ENCODE data around the gene RPTOR.

Gene RPTOR

DNA sequence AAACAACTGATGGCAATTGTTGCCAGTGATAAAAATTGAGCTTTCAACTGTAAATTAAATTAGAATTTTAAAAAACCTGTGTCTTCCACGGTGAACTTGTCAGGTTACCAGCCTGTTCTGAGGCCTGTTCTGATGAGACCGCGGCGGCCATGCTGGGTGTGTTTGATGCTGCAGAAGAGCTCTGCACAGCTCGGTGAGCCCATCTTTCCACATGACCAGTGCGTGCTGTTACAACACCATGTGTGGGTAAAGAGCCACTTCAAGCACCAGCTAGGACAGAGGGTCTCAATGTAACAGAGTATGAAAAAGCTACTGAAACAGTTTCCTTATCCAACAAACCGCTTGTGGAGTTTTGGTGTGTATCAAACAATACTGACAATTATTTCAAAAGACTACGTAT is 48.5 kb downstream of the RPTOR start:
- no peak for DNase-seq

DNA sequence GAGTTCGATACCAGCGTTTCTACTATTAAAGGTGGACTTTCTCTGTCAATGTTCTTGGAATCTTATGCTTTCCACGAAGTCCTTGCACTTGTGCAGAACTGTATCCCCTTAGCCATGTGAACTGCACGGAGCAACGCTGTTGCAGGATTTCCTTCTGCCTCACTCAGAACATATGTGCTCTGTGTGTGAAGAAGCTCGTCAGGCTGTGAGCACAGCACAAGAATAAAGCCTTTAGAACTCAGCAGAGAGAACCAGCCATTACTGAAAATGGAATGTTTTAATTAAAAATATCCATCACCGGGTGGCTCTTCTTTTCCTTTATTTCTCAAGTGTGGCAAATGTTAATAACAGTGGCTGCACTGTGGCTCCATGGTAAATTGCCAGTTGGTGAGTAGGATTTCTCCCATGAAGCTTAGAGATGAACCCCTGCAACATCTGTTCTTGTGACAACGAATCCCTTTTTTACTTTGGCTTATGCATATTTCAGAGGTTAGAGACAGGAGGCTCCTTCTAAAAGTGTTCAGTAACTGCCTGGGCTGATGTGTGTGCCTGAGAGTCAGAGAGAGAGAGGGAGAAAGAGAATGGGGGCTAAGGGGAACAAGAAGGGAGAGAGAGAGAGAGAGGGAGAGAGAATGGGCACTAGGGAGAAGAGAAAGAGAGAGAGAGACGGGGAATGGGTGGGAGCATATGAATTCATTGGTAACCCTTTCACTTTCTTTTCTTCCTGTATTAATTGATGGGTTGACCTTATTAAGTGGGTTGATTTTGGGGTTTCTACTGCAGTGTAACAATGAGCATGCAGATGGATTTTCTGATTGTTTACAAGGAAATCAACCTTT is 50.0 kb downstream of the RPTOR start:
- DNase-seq, result no peak

DNA sequence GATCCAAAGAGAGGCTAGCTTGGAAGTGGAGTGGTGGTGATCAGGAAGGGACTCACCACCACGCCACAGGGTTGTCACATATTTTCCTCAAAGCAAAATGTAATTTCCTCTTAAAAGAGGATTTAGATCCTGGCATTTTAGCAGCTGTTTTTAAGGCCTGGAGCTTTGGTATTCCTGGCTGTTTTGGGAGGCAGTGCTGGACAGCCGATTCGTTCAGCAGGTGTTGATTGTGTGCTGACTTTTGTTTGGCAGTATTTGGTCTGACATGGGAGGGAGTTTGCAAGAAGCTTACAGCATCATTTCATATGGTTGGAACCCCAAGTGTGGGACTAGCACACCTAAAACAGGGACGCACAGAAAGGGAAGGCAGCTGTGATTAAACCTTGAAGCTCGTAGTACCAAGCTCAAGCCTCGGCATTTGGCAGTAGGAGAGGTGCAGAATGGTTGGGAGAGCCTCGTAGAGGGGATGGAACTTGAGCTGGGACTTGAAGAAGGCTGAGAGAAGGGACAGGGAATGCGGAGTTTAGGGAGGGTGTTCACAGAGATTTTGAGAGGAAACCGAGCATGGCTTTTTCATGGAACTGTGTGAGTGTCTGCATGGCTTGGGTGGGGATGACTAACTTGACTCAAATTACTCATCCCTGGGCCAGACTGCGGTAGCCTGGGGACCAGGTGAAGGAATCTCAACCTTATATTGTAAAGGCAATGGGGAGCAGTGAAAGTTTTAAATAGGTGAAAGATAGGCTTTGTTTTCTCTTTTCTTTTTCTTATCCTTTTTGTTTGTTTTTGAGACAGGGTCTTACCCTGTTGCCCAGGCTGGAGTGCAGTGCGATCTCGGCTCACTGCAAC is 52.3 kb downstream of the RPTOR start:
- DNase-seq, result no peak

DNA sequence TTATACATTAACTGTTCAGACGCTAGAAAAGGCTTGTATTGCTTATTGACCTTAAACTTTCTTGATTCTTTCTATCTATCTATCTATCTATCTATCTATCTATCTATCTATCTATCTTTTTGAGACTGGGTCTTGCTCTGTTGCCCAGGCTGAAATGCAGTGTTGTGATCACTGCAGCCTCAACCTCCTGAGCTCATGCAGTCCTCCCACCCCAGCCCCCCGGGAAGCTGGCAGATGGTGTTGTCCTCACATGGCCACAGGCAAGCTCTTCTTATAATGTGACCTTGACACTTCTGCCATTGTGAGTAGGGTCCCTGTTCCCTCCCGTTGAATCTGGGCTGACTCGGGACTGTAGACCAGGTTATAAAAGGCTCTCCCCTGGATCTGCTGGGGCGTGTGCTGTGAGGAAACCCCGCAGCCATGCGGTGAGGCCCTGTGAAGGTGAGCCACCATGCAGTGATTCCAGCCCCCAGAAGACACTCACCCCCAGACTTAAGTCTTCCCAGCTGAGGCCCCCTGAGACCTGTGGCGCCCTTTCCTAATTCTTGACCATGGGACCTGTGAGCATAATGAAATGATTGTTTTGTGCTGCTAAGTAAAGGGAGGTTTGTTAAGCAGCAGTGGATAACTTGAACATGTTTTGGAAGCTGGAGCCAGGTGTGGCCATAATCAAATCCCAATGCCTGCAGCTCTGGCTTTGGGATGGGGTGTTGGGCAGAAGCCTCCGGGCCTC is 54.3 kb downstream of the RPTOR start:
- DNase-seq, result no peak

DNA sequence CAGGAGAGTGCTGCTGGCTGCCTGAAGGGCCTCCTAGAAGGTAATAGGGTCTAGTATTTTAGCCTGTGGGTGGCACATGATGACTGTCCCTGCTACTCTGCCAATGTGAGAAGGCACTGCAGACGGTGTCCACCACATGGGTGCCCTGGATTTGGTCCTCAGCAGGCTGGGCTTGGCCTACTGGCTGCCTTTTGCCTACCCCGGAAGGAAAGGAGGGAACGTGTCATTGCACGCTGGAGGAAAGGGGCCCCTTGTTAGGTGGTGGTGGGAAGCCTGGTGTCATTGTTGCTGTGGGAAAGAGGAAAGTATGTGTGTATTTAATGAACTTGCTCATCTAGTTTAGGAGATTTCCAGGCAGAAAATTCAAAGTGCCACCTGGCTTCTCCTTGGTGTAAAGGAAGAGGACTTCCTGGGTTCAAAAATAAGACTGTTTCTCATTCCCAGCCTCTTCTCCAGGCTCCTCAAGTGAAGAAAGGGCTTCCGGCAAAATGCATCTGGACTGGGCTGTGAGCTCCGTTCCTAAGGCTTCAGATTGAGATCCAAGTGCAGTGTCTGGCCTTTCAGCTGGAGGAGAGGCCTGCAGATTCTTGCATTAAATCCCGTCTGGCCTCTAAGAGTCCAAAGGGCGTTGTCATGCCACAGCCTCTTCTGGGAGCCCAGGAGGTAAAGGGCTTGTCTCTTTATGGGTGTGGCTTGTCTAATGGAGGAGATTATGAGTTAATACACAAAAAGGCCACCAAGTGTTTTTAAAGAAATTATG is 55.1 kb downstream of the RPTOR start:
- DNase-seq, result no peak

DNA sequence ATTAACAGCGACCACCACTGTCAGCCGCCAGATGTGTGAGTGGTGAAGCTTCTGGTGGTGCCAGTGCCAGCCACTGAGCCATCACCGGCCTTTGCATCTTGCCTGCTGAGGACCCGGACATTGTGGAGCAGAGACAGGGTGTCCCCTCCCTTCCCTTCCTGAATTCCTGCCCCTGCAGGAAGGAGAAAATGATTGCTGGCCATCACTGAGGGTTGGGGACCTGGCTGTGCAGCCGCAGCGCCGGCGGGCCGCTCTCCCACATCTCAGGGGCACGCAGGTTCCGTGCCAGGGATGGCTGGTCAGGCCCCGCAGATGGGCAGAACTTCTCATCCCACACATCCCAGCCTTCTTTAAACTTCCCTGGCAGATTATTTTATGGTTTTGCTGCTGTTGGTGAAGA is 56.5 kb downstream of the RPTOR start:
- DNase-seq, result no peak

DNA sequence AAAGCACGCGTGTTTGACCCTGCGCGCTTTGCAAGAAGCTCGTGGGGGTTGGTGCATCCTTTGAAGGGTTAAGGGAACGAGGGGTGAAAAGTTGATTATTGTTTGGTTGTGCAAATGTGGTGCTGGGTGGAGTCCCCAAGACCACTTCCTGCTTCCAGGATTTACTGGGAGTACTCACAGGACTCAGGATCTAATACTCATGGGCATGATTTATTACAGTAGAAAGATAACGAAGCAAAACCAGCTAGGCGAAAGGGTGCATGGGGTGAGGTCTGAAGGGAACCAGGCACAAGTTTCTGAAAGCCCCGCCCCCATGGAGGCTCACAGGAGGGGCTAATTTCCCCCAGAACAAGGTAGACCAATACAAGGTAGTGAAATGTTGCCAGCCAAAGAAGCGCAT is 58.8 kb downstream of the RPTOR start:
- no peak for DNase-seq

DNA sequence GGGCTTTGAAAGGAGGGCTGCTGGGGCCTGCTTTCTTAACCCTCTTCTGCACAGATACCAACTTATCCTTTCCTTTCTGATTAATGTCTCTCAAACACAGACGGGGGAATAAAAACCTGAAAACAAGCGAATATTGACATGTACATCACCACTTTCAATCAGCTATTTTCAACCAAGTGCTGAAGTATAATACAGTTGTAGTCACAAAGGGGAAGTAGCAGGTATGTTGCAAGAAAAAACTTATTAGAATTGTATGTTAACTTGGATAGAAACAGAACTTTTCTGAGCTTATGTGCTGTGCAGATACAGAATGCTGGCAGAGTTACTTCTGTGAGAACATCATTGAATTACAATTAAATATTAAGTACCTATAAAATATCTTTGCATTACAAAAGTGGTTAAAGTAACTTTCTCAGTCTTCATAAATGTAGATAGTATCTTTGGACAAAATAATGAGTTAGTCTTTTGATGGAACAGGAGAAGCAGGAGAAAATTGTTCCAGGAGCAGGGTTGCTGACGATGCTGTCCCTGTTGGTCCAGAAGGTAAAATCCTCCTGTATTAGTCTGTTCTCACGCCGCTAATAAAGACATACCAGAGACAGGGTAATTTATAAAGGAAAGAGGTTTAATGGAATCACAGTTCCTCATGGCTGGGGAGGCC is 59.5 kb downstream of the RPTOR start:
- DNase-seq, result no peak

DNA sequence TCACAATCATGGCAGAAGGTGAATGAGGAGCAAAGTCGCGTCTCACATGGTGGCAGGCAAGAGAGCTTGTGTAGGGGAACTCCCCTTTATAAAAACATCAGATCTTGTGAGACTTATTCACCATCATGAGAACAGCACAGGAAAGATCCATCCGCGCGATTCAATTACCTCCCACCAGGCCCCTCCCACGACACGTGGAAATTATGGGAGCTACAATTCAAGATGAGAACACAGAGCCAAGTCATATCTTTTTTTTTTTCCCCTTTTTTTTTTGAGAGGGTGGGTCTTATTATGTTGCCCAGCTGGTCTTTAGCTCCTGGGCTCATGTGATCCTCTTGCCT is 60.0 kb downstream of the RPTOR start:
- no peak for DNase-seq

DNA sequence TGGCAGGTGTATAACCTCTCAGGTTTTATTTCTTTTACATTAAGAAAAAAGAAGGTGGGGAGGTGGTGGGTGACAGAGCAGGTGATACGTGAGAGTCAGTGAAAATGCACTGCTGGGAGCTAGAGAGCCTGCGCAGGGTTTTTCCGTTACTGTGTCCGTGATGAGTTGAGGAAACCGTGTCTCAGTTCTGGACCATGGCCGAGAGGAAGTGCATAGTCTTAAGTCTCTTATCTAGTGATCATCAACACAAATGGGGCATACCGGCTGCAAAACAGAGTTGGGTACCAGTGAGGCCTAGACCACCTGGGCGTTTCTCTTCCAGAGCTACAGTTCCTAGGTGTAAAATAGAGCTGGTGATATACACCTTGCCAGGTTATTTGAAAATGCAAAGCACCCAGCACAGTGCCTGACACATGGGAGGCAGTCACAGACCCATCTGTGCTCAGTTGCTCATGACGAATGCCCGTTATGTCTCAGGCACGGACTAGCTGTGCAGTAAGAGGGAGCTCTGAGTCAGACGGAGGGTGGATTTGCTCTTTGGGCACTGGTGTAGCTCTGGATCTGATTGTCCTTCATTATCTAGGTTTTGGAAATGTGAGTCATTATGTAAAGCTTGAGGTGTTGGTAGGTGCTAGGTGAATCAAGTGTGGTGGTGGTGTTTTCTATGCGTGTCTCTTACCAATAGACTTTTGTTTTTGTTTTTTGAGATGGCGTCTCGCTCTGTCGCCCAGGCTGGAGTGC is 60.9 kb downstream of the RPTOR start:
- DNase-seq, result no peak

DNA sequence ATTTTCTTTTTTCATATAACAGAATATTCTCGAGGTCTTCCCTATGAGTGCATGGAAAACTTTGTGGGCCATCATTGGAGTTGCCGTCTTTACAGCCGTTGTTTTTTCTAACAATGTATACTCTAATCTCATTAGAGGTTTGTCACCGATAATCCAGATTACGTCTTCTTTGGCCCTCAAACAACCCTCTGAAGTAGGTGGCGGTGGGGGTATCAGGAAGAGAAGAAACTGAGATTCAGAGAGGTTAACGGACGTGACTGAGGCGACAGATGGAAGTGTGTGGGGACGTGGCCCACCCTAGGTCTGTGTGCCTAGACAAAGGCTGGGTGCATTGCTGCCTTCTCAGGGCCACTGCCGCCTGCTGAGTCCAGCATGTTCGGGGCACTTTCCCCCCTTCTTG is 63.7 kb downstream of the RPTOR start:
- no peak for DNase-seq

DNA sequence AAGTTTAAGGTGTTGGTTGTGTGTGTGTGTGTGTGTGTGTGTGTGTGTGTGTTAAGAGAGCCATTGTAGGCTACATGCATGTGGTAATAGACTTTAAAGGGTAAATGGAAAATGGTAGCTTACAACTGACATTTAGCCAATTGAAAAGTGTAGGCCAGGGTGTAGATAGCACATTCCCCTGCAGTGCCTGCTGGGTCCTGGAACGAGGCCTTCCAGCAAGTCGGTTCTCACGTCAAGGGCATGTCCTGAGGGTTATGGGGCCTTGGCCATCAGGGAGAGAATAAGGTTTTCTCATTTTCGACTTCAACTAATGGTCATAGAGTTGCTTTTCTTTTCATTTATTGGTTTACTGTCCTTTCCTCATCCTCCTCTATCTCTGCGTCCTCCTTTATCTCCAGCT is 65.1 kb downstream of the RPTOR start:
- DNase-seq, result no peak

DNA sequence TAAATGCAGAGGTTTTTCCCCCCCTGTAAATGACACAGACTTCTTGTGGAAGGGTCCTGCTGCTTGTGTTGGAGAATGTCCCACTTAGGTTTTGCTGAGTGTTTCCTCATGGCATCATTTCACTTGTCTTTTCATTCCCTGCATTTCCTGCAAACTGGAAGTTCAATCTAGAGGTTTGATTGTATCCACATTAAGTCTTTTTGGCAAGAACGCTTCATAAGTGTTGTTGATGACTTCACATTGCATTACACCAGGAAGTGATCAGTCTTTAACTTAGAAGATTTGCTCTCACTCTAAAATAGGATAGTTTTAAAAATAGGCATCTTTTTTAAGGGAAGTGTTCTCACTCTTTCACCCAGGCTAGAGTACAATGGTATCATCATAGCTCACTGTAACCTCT is 67.2 kb downstream of the RPTOR start:
- no peak for DNase-seq

DNA sequence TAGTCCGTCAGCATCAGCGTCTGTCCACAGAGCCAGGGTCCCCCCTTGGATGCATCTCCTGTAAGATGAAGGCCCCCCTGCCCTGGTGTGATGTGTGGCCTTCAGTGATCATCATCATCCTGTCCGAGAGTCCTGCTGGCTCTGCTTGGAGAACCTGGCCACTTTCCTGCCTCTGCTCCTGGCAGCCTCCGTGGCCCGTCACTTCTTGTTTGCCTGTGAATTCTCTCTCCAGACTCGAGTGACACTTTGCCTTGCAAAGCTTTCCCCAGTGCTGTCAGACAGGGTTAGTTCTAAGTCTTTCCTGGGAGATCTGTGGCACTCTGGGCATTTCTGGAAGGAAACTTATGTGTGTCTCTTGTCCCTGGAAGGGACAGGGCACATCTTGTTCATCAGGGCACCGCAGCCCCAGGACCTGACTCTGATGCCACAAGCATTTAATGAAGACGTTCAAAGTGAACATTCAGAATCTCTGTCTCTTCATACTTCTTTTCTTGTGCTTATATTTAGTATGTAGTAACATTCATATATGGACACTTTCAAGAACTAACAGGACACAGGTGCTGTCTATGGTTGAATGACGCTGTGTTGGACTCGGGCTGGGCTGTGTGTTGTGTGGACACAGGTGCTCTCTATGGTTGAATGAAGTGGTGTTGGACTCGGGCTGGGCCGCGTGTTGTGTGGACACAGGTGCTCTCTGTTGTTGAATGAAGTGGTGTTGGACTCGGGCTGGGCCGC is 68.5 kb downstream of the RPTOR start:
- DNase-seq, result no peak

DNA sequence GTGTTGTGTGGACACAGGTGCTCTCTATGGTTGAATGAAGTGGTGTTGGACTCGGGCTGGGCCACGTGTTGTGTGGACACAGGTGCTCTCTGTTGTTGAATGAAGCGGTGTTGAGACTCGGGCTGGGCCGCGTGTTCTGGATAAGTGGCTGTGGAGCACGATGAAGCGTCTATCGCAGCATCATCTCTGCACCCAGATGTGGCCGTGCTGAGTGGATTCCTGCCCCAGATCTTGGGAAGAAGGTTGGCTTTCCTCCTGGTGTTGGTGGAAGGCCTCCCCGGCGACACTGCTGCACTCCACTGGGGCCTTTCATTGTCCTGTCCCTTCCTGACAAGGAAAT is 69.1 kb downstream of the RPTOR start:
- no peak for DNase-seq

DNA sequence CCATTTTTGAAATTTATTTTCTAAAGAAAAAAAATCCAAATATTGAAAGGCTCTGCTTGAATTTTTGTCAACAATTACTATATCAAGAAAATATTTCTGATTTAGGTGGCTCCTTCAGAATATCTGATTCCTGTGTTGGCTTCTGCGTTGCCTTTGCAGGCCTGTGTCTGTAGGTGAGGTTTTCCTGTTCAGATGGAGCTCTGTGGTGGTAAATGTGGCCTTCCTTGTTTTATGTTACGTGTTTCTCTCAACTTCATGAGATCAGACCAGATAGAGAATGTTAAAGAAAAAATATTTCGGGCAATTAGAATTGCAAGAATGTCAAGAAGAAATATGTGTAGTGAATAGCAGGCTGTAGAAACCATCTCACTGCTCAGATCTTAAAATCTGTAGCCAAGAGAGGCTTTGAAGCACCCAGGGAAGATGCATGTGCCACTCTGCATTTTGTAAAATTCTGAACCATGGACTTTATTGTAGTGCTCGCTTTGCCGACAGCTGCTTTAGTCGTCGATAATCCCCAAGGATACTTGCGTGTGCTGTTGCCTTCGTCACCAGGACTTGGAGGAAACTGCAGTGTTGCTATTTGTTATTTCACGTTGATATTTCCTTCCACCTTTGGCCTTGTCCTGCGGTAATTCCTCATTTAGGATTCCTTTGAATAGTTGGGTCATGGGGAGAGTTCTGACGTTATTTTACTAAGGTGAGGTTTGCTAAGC is 69.9 kb downstream of the RPTOR start:
- no peak for DNase-seq

DNA sequence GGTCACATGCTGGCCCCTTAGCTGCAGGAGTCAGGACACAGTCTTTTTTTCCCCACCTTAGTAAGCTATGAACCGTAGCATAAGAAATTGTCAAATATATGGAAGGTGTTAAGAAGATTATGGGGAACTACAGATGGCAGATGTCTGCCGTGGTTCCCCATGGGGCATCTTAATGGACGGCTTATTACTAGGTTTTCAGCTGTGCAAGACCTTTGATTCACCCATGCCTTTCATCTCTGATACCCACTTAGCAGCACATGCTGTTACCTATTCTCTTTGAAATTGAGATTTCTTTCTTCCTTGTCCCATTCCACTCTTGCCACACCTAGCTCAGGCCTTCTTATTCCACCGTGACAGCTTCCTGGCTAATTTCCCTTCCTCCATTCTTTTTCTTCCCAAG is 70.7 kb downstream of the RPTOR start:
- DNase-seq, result no peak

DNA sequence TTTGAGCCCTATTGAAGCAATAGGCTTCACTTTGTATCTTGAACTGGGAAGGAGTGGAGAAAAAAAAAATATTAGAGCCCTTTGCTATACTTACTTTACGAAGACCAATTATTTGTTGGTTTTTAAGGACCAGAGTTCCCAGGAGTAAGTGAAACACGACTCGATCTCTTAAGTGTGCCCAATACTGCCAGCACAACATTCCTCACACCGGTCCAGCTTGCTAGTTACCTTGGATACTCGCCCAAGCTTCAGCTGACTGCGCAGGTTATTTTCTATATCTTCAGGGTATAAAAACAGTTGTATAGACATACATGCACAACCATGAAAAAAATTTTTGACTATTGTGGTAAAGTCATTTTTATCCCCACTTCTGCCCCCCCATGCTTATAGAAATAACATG is 72.1 kb downstream of the RPTOR start:
- no peak for DNase-seq

DNA sequence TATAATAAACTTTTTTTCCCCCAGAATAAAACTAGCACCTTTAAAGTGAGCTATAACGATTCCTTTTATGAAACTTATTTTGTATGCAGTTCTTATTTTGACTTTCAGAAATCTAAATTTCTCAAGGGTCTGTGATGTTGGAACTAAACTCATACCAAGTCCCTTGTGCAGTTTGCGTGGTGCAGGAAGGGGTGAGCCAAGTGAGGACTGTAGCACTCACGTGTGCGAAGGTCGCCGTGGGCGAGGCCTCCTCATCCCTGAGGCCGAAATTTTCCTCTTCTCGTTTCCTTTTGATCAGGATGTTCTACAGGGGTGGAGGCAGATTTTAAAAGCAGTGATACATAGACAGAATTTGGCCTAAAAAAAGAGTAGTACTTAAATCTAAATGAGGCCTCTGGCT is 73.7 kb downstream of the RPTOR start:
- DNase-seq, result no peak

DNA sequence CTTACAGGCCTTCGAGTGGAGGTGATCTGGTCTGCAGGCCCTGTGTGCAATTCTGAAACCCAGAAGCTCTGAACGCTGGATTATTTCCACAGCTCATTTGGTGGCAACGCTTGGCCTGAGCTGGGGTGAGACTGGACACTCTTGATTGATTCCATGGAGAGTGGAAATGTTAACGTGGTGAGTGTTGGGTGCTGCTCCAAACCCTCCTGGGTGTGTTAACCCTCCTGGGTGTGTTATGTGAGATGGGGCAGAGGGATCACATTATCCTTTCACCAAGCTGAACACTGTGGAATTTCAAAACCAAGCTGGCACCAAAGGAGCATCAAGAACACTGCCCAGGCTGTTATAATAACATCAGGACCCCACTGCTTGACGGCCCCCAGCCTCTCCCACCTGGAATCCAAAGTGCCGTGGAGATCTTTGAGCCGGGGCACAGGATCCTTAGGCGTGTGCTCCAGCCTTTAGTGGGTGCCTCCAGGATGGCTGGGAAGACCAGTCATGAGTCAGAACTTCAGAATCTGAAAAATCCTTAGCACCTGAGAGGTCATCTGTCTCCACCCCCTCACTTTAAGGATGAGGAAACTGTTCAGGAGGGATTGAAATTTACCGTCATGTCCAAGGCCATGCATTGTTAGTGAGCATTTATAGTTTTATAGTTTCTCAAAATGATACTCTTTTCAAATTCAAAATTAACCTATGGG is 75.0 kb downstream of the RPTOR start:
- DNase-seq, result no peak
